ENCODE results near the gene ENAH.

- no peak for TF ChIP-seq CTCF (IDR thresholded peaks at IDR 0.05; ENCODE audit: low read depth, low read length)
- no peak for TF ChIP-seq EZH2phosphoT487 (IDR thresholded peaks at IDR 0.05; ENCODE audit: low read depth)
These were observed 205.8 kb downstream of the ENAH start for GRCh38 chr1:225446981-225447615.
